Right ventricle myocardium superior (tissue), 1 donor: ENCODE data around the gene KCNN1. TPM values are rescaled to one million over a fixed set of nuclear protein-coding genes. Genes with fewer than 3 reads are reported as not detected.

ENCODE experiments used
- ATAC-seq: fragments of 200-7000 bp; cut with Tn5 transposase; one replicate; pipeline ENCODE4 v1.9.1; 2020; ENCODE audit warnings: mild to moderate bottlenecking; ENCODE audit not compliant: poor library complexity
- DNase-seq: peaks from one replicate; pipeline ENCODE4 v3.0.0-alpha.2; 2020
- intact Hi-C: fragments of 100-400 bp; cut with DNase I; formaldehyde crosslinking; loops from one replicate; pipeline ENCODE4 v1.11.2; 2022
- total RNA-seq: library from RNA; stranded (reverse); fragmentation: NEBNext Ultra II Directional; extraction: Animal tissue kit (Norgen Biotek cat#: 25700); gene quantifications from one replicate; pipeline ENCODE4 v1.2.1, GENCODE V29; 2021
- donor health status: DM: no; HTN: yes; CAD: no; lungs with severe emphysema.

KCNN1 gene
- total RNA-seq, 1 donor from 2014 or later = not detected

GRCh38 chr19:18045307-18046050, 78.6 kb downstream of the KCNN1 start:
- DNase-seq = no peak
- no peak for ATAC-seq
- intact Hi-C loops = no loop called here

- no peak for ATAC-seq
- no peak for DNase-seq
- intact Hi-C loops = no loop called here
These were observed 79.3 kb downstream of the KCNN1 start for GRCh38 chr19:18046059-18046718.

DNA sequence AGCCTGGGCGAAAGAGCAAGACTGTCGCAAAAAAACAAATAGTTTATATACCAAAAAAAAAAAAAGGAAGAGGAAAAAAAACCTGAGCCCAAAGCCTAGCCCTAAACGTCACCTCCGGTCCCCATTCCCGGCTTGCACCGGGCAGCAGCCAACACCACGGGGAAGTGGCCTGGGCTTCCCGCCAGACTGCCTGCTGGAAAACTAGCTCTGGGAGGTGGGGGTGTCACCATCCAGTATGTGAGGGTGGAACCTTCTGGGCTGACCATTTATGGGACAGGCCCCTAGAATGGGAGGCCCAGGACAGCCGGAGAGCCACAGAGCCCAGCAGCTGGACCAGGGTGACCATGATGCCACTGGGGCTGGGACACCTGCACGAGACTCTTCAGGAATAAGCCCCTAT, 82.5 kb downstream of the KCNN1 start:
- peak; percentile 97 for DNase-seq
- intact Hi-C loops = no loop called here
- ATAC-seq = peak; percentile 89

Other genes with a start within 250 kb of the KCNN1 start
- gene MAP1S, start 247.6 kb upstream of the KCNN1 start, total RNA-seq = 25.1 TPM
- 0.75 TPM for gene FCHO1, start 215.6 kb upstream of the KCNN1 start, total RNA-seq
- not detected for gene B3GNT3, start 172.0 kb upstream of the KCNN1 start, total RNA-seq
- gene INSL3, start 145.6 kb upstream of the KCNN1 start, total RNA-seq = not detected
- 1.5 TPM for gene JAK3, start 119.1 kb upstream of the KCNN1 start, total RNA-seq
- gene RPL18A, start 107.2 kb upstream of the KCNN1 start, total RNA-seq = 723 TPM
- not detected for gene SLC5A5, start 95.2 kb upstream of the KCNN1 start, total RNA-seq
- gene CCDC124, start 34.1 kb upstream of the KCNN1 start, total RNA-seq = 84.4 TPM
- gene ARRDC2, start 41.1 kb downstream of the KCNN1 start, total RNA-seq = 19.1 TPM
- gene IL12RB1, start 119.8 kb downstream of the KCNN1 start, total RNA-seq = 0.75 TPM
- gene MAST3, start 130.7 kb downstream of the KCNN1 start, total RNA-seq = 4.9 TPM
- 20.8 TPM for gene PIK3R2, start 186.1 kb downstream of the KCNN1 start, total RNA-seq
- gene IFI30, start 206.7 kb downstream of the KCNN1 start, total RNA-seq = 23.1 TPM
- 9.4 TPM for gene MPV17L2, start 226.1 kb downstream of the KCNN1 start, total RNA-seq
- gene RAB3A, start 236.9 kb downstream of the KCNN1 start, total RNA-seq = 26.7 TPM